NK-92 (cell line): Measurements from ENCODE around the gene ANKRD6.

Experiments
- DNase-seq: peaks from one replicate; lab custom pipeline; 2025; ENCODE audit not compliant: unreplicated experiment; lab: John Stamatoyannopoulos, UW

ANKRD6 gene

GRCh38 chr6:89464295-89464694 is 31.3 kb downstream of the ANKRD6 start:
- no peak for DNase-seq

- no peak for DNase-seq
Measured at GRCh38 chr6:89467437-89467836, 34.5 kb downstream of the ANKRD6 start.

- DNase-seq: no peak
Measured at GRCh38 chr6:89468998-89469397, 36.0 kb downstream of the ANKRD6 start.

- DNase-seq: no peak
Measured at GRCh38 chr6:89471287-89471867, 38.4 kb downstream of the ANKRD6 start.

- no peak for DNase-seq
Measured at GRCh38 chr6:89475101-89475500, 42.1 kb downstream of the ANKRD6 start.

GRCh38 chr6:89475634-89476033 is 42.7 kb downstream of the ANKRD6 start:
- DNase-seq: no peak

- no peak for DNase-seq
Measured at GRCh38 chr6:89479897-89480296, 46.9 kb downstream of the ANKRD6 start.

- no peak for DNase-seq
Measured at GRCh38 chr6:89481695-89482094, 48.7 kb downstream of the ANKRD6 start.

GRCh38 chr6:89482126-89482525 is 49.2 kb downstream of the ANKRD6 start:
- no peak for DNase-seq

- no peak for DNase-seq
Measured at GRCh38 chr6:89483111-89483720, 50.3 kb downstream of the ANKRD6 start.

GRCh38 chr6:89485320-89485719 is 52.4 kb downstream of the ANKRD6 start:
- no peak for DNase-seq

- no peak for DNase-seq
Measured at GRCh38 chr6:89487864-89488263, 54.9 kb downstream of the ANKRD6 start.

GRCh38 chr6:89488438-89488837 is 55.5 kb downstream of the ANKRD6 start:
- no peak for DNase-seq

- DNase-seq: no peak
Measured at GRCh38 chr6:89489078-89489477, 56.1 kb downstream of the ANKRD6 start.

- no peak for DNase-seq
Measured at GRCh38 chr6:89492025-89492640, 59.2 kb downstream of the ANKRD6 start.

- no peak for DNase-seq
Measured at GRCh38 chr6:89494131-89494793, 61.3 kb downstream of the ANKRD6 start.

GRCh38 chr6:89495961-89496535 is 63.1 kb downstream of the ANKRD6 start:
- DNase-seq: no peak

GRCh38 chr6:89500611-89501010 is 67.7 kb downstream of the ANKRD6 start:
- no peak for DNase-seq

GRCh38 chr6:89501222-89501621 is 68.3 kb downstream of the ANKRD6 start:
- DNase-seq: no peak

- DNase-seq: no peak
Measured at GRCh38 chr6:89501753-89502152, 68.8 kb downstream of the ANKRD6 start.

- DNase-seq: no peak
Measured at GRCh38 chr6:89503641-89504040, 70.7 kb downstream of the ANKRD6 start.

GRCh38 chr6:89505847-89506246 is 72.9 kb downstream of the ANKRD6 start:
- DNase-seq: no peak
